Mesodermal cell (in vitro differentiated cells): Measurements from ENCODE around the gene CLEC16A.

Source experiments
- H3K27ac ChIP-seq: 2 replicates; pipeline ENCODE4 v1.7.0; 2013; ENCODE audit warnings: mild to moderate bottlenecking, low read depth, low read length, moderate library complexity; ENCODE audit not compliant: severe bottlenecking
- H3K36me3 ChIP-seq: 2 replicates; pipeline ENCODE4 v1.7.1; 2013; ENCODE audit warnings: mild to moderate bottlenecking, low read length, moderate library complexity; ENCODE audit not compliant: control insufficient read depth, insufficient read depth
- H3K4me1 ChIP-seq: one replicate; pipeline ENCODE4 v1.7.1; 2013; ENCODE audit warnings: mild to moderate bottlenecking, low read length; ENCODE audit not compliant: insufficient read depth, control insufficient read depth, poor library complexity, severe bottlenecking
- H3K4me3 ChIP-seq: 2 replicates; pipeline ENCODE4 v1.7.0; 2013; ENCODE audit warnings: low read length, control low read depth, mild to moderate bottlenecking; ENCODE audit not compliant: insufficient read depth, poor library complexity, severe bottlenecking; ENCODE audit errors: extremely low read depth
- H3K9me3 ChIP-seq: 2 replicates; pipeline ENCODE4 v1.7.1; 2013; ENCODE audit warnings: mild to moderate bottlenecking, low read length, moderate library complexity; ENCODE audit not compliant: control insufficient read depth
- WGBS, 2 experiments: methylation state at CpG; one replicate each; pipeline ENCODE4 v1.1.5; 2013; ENCODE audit warnings: missing lambda C conversion rate in 2 of 2; ENCODE audit not compliant: insufficient coverage in 2 of 2; 5-methylcytosine and 5-hydroxymethylcytosine counted together

The CLEC16A gene

DNA sequence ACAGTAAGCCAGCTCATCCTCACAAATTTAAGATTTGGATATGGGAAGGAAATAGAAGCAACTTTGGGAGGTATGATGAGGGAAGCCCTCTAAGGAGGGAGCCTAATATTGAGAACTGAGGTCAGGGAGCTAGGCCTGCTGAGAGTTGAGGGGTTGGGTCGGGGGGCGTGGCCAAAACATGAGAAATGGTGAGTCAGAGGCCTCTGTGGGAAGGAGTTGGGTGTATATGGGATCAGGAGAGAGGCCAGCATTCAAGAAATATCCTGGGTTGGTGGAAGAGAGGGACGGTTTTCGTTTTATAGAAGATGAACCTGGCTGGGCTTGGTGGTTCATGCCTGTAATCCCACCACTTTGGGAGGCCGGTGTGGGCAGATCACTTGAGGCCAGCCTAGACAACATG, 48.4 kb downstream of the CLEC16A start:
- 58 to 66% methylated on average over 5 of the region's 5 CpGs for WGBS, 2 experiments
- Histone ChIP-seq H3K9me3 (no peaks in the 10 kb centered on the region), H3K27ac (peak overlapping the region; percentile 82), H3K4me1 (peaks cover 23% of the 10 kb centered on the region), H3K4me3 (no peak overlapping the region), H3K36me3 (peaks cover 34% of the 10 kb centered on the region)

DNA sequence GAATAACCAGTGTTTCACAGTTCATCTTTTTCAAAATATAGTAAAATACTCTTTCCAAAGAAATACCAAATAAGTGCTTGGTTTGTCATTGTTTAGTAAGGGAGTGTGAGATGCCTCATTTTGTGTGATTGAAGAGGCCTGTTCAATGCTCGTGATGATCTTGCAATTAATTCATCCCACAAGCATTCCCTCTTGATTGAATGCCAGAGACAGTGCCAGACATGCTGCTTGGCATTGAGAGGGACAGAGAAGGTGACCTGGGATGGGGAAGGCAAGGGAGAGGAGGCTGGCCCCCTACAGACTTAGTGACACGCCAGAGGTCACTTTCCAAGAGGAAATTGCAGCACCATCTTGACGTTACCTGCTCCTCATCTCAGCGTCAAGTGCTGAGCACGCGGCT, 49.3 kb downstream of the CLEC16A start:
- H3K4me3 ChIP-seq: no peak overlapping the region
- H3K27ac ChIP-seq: no peak overlapping the region
- WGBS, 2 experiments: 89 to 98% methylated on average over 5 of the region's 6 CpGs
- peaks cover 23% of the 10 kb centered on the region for H3K4me1 ChIP-seq
- no peaks in the 10 kb centered on the region for H3K9me3 ChIP-seq
- peaks cover 34% of the 10 kb centered on the region for H3K36me3 ChIP-seq

DNA sequence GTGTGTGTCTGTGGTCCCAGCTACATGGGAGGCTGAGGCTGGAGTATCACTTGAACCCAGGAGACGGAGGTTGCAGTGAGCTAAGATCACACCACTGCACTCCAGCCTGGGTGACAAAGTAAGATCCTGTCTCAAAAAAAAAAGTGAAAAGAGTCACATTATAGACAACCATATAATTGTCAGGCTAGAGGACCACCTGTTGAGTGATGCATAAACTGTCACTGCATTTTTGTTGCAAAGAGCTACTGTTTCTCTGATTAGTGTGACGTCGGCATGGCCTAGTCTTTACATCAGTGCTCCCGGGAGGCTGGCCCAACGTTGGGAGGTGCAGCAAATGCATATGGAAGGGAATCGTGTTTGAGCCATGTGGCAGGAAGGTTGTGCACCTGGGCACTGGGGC, 50.2 kb downstream of the CLEC16A start:
- Histone ChIP-seq H3K27ac (no peak overlapping the region), H3K36me3 (peaks cover 32% of the 10 kb centered on the region), H3K4me3 (no peak overlapping the region), H3K4me1 (peaks cover 23% of the 10 kb centered on the region), H3K9me3 (no peaks in the 10 kb centered on the region)
- WGBS, 2 experiments: 90 to 93% methylated on average over 5 to 6 of the region's 6 CpGs

DNA sequence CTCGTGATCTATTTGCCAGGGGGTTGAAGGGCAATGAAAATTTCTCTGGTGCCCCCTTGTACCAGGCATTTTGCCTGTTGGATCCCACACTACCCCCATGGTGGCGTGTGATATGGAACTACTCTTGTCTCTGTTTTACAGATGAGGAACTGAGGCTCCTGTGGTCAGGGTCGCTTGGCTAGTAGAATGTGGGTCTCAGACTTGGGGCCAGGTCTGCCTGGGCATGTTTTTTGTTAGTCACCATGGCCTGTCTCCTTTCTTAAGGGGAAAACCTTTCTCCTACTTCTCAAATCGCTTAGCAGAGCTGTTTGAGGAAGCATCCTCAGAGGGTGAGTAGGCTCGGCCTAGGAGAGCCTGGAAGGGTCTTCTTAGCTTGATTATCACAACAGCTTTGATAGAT, 51.2 kb downstream of the CLEC16A start:
- H3K27ac ChIP-seq: no peak overlapping the region
- WGBS, 2 experiments: 95 to 100% methylated on average over 2 to 3 of the region's 5 CpGs
- H3K4me1 ChIP-seq: peaks cover 23% of the 10 kb centered on the region

DNA sequence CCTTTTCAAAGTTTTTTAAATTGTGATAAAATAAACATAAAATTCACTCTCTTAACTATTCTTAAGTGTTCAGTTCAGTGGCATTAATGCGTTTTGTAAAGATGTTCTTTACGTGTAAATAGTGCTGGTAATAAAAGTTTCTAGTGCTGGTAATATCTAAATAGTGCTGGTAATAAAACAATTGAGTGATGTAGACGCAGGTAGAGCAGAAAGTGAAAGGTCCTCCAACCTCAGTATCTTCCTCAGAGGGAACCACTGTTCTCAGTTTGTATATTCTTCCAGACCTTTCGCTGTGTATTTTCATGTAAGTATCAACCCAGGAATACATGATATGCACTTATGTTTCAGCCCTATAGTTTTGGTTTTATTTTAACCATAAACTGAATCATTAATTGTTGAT, 53.1 kb downstream of the CLEC16A start:
- Histone ChIP-seq H3K27ac (no peak overlapping the region), H3K9me3 (no peaks in the 10 kb centered on the region), H3K4me1 (peaks cover 12% of the 10 kb centered on the region), H3K36me3 (peaks cover 27% of the 10 kb centered on the region), H3K4me3 (no peak overlapping the region)
- 100% methylated on average over 1 to 2 of the region's 4 CpGs for WGBS, 2 experiments

More for the DNA sequence above, 51.2 kb downstream of the CLEC16A start:
- H3K9me3 ChIP-seq: no peaks in the 10 kb centered on the region
- no peak overlapping the region for H3K4me3 ChIP-seq
- H3K36me3 ChIP-seq: peaks cover 26% of the 10 kb centered on the region

DNA sequence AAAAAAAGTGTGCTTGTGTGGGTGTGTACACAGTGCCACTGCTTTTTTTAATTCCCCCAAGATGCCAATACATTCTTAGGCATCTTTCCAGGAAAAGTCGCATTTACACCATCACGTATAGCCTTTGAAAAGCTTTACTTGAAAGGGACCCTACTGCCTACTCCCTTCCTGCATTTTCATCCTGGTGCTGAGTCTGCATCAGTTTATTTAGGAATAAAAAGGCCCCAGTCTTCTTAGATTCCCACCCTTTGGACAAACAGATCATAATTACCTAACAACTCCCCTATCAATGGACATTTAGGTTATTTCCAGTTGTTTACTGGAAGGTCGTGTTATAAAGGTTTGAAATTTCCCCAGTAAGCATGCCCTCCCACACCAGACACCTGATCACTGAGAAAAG, 54.9 kb downstream of the CLEC16A start:
- H3K4me3 ChIP-seq: no peak overlapping the region
- H3K9me3 ChIP-seq: no peaks in the 10 kb centered on the region
- WGBS, 2 experiments: 88 to 100% methylated on average over 2 of the region's 3 CpGs
- H3K36me3 ChIP-seq: peaks cover 30% of the 10 kb centered on the region
- no peak overlapping the region for H3K27ac ChIP-seq
- peaks cover 4% of the 10 kb centered on the region for H3K4me1 ChIP-seq

DNA sequence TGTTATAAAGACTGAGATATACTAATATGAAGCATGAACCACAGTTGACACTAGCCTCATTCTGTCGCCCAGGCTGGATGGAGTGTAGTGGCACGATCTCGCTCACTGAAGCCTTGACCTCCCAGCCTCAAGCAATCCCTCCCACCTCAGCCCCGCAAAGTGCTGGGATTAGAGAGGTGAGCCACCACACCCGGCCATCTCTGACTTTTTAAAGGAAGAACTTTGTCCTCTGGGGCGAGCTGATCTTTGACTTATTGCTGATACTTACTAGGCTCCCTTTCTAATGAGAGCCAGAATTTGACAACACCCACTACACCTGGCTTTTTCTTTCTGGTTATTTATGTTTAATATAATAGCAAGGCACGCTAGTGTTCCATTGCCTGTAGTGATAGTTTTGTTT, 57.2 kb downstream of the CLEC16A start:
- Histone ChIP-seq H3K4me1 (peaks cover 14% of the 10 kb centered on the region), H3K9me3 (no peaks in the 10 kb centered on the region), H3K27ac (no peak overlapping the region), H3K4me3 (no peak overlapping the region), H3K36me3 (peaks cover 14% of the 10 kb centered on the region)
- WGBS, 2 experiments: 79 to 88% methylated on average over 2 to 5 of the region's 7 CpGs

DNA sequence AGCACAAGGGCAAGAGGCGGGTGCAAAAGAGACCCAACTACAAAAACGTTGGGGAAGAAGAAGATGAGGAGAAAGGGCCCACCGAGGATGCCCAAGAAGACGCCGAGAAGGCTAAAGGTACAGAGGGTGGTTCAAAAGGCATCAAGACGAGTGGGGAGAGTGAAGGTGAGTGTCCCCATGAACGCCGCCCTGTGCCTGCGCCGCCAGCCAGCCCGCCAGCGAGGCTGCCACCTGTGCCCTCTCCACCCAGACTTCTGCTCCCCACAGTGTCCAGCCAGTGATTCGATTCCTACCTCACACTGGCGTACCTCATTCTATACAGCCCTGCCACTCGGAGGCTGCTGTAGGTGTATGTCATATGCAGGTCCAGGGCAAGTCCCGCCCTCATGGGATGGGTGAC, 58.8 kb downstream of the CLEC16A start:
- WGBS, 2 experiments: 94 to 97% methylated on average over 11 to 15 of the region's 16 CpGs

DNA sequence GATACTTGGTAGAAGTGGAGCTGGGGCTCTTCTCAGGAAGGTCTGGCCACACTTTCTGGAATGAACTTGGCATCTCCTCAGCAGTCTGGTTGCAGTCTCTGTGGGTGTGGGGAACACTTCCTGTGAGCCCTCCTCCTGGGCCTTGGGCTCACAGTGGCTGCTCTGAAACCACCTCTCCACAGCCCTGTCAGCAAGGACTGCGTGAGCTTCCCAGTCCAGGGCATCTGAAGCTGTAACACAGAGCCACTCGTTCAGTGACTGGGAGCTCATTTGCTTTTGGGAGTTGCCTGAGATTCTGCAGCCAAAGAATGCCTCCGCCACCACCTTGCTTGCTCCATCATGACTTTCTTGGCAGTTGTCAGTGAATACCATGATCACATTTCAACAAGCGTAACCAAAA, 60.0 kb downstream of the CLEC16A start:
- WGBS, 2 experiments: 94% methylated on average over 3 of the region's 4 CpGs
- peaks cover 14% of the 10 kb centered on the region for H3K4me1 ChIP-seq
- peak overlapping the region; percentile 65 for H3K27ac ChIP-seq

More for the DNA sequence above, 58.8 kb downstream of the CLEC16A start:
- Histone ChIP-seq H3K9me3 (no peaks in the 10 kb centered on the region), H3K4me1 (peaks cover 14% of the 10 kb centered on the region), H3K27ac (no peak overlapping the region), H3K36me3 (peaks cover 23% of the 10 kb centered on the region), H3K4me3 (no peak overlapping the region)

DNA sequence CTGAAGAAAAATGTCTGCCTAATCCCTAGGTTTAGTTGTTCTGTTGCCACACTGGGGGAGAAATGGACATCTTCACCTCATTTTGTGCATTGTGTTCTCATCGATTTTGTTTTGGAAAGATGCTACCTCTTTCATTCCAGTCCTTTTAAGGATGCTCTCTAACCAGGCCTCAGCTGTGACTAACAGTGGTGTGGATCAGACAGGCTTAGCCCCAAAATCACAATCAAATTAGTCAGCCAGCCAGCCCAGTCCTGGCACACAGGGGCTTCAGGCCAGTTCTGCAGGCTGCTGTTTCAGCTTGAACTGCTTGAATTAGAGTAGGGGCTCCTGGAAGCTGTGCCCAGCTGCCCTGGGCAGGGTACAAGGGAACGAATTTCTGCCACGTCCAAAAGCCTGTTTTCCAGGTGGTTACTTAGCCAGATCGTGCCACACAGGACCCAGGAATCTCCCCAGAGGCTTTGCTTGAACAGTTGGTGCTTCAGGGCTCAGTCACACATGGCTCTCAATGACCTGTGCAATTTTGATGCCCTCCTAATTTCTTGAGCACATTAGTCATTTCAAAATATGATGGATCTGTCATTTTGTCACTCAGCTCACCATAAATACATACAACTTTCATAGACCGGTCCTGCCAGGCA, 60.7 kb downstream of the CLEC16A start:
- H3K27ac ChIP-seq: no peak overlapping the region
- peaks cover 24% of the 10 kb centered on the region for H3K36me3 ChIP-seq
- no peak overlapping the region for H3K4me3 ChIP-seq
- H3K9me3 ChIP-seq: no peaks in the 10 kb centered on the region
- WGBS, 2 experiments: 68 to 73% methylated on average over 4 of the region's 5 CpGs
- H3K4me1 ChIP-seq: peaks cover 14% of the 10 kb centered on the region

More for the DNA sequence above, 60.0 kb downstream of the CLEC16A start:
- H3K4me3 ChIP-seq: no peak overlapping the region
- H3K36me3 ChIP-seq: peaks cover 24% of the 10 kb centered on the region
- H3K9me3 ChIP-seq: no peaks in the 10 kb centered on the region

DNA sequence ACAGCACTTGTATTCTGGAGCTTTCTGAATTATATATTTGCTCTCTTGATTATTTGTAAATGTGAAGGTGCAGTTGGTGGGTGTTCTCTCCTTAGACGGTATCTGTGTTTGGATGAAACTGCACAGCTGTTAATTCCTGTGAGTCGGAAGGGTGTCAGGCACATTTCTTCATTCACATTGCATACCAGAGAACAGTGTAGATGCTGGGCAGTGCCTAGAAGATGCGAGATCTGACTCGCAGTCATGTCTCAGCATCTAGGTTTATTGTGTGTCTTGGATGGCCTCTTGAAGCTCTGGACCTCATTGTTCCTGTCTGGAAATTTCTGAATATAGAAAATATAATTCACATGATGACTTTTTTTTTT, 61.2 kb downstream of the CLEC16A start:
- H3K36me3 ChIP-seq: peaks cover 24% of the 10 kb centered on the region
- WGBS, 2 experiments: 100% methylated on average over 2 of the region's 4 CpGs; no CpG with 5 or more reads in 1 of the 2 experiments
- H3K9me3 ChIP-seq: no peaks in the 10 kb centered on the region
- H3K27ac ChIP-seq: no peak overlapping the region
- peaks cover 14% of the 10 kb centered on the region for H3K4me1 ChIP-seq
- no peak overlapping the region for H3K4me3 ChIP-seq
